Neural cell (in vitro differentiated cells): Measurements from ENCODE around the gene SOX18. TPM values are rescaled to one million over a fixed set of nuclear protein-coding genes. Genes with fewer than 3 reads are reported as not detected.
"Not testable (repeated sequence)": the region's sequence is repeated elsewhere in the genome, so short reads cannot be mapped to it uniquely, and the experiment has no call there.

ENCODE experiments used
- H2AFZ ChIP-seq: fragments of 200-600, 300-800 bp; sonication (generic), shearing (Covaris generic); 2 replicates; pipeline ENCODE4 v1.6.0; 2014; ENCODE audit warnings: low read depth, mild to moderate bottlenecking, antibody characterized with exemption, low read length, moderate library complexity
- H3F3A ChIP-seq: fragments of 200-600 bp; shearing (Covaris generic); 2 replicates; pipeline ENCODE4 v1.6.1; 2016; ENCODE audit warnings: mild to moderate bottlenecking, moderate library complexity, mixed read lengths, antibody characterized with exemption, low read length; ENCODE audit not compliant: insufficient read depth, poor library complexity, severe bottlenecking
- H3K27ac ChIP-seq: fragments of 200-600, 300-800 bp; sonication (generic), shearing (Covaris generic); 2 replicates; pipeline ENCODE4 v1.5.1; 2014; ENCODE audit warnings: mild to moderate bottlenecking, low read length, moderate library complexity
- H3K27me3 ChIP-seq: fragments of 300-800, 200-600 bp; sonication (generic), shearing (Covaris generic); 2 replicates; pipeline ENCODE4 v1.6.0; 2014; ENCODE audit warnings: mild to moderate bottlenecking, low read depth, low read length, moderate library complexity; ENCODE audit not compliant: insufficient read depth
- H3K36me3 ChIP-seq: fragments of 300-800, 200-600 bp; sonication (generic), shearing (Covaris generic); 2 replicates; pipeline ENCODE4 v1.5.1; 2014; ENCODE audit warnings: mild to moderate bottlenecking, antibody characterized with exemption, low read length, moderate library complexity; ENCODE audit not compliant: insufficient read depth
- H3K4me2 ChIP-seq: fragments of 300-800, 200-600 bp; sonication (generic), shearing (Covaris generic); 2 replicates; pipeline ENCODE4 v1.6.0; 2014; ENCODE audit warnings: mild to moderate bottlenecking, low read length
- H3K4me3 ChIP-seq: fragments of 300-800, 200-600 bp; sonication (generic), shearing (Covaris generic); 2 replicates; pipeline ENCODE4 v1.5.1; 2014; ENCODE audit warnings: mild to moderate bottlenecking, low read length, moderate library complexity
- H3K79me2 ChIP-seq: fragments of 200-600 bp; shearing (Covaris generic); replicated peaks from 2 replicates; pipeline ENCODE4 v1.6.0; 2014; ENCODE audit warnings: mild to moderate bottlenecking, low read length, moderate library complexity; ENCODE audit not compliant: insufficient read depth
- H3K9ac ChIP-seq: fragments of 300-800, 200-600 bp; sonication (generic), shearing (Covaris generic); 2 replicates; pipeline ENCODE4 v1.6.1; 2016; ENCODE audit warnings: mild to moderate bottlenecking, low read length, mixed read lengths
- H3K9me2 ChIP-seq: fragments of 200-600 bp; shearing (Covaris generic); 2 replicates; pipeline ENCODE4 v1.6.1; 2016; ENCODE audit warnings: mild to moderate bottlenecking, low read length, mixed read lengths; ENCODE audit not compliant: insufficient read depth
- H3K9me3 ChIP-seq: fragments of 200-600, 300-800 bp; sonication (generic), shearing (Covaris generic); 2 replicates; pipeline ENCODE4 v1.6.1; 2016; ENCODE audit warnings: mild to moderate bottlenecking, mixed run types, low read length, moderate library complexity, mixed read lengths
- H4K20me1 ChIP-seq: fragments of 200-600 bp; shearing (Covaris generic); 2 replicates; pipeline ENCODE4 v1.6.1; 2016; ENCODE audit warnings: mild to moderate bottlenecking, mixed run types; ENCODE audit not compliant: insufficient read depth
- EP300 ChIP-seq: fragments of 450-650 bp; conservative IDR thresholded peaks from 2 replicates; pipeline ENCODE4 v1.6.1; 2014; ENCODE audit warnings: antibody characterized with exemption, mild to moderate bottlenecking, moderate library complexity; ENCODE audit not compliant: poor library complexity, severe bottlenecking
- EZH2 ChIP-seq: fragments of 200-600, 300-800 bp; shearing (Covaris generic), sonication (generic); IDR thresholded peaks from 2 replicates; pipeline ENCODE4 v1.6.1; 2014; ENCODE audit warnings: antibody characterized with exemption, low read length, borderline replicate concordance, mild to moderate bottlenecking; ENCODE audit not compliant: insufficient read depth, poor library complexity, severe bottlenecking
- MXI1 ChIP-seq: fragments of 450-650 bp; conservative IDR thresholded peaks from 2 replicates; pipeline ENCODE4 v1.6.1; 2014; ENCODE audit warnings: antibody characterized with exemption, mild to moderate bottlenecking; ENCODE audit not compliant: poor library complexity, severe bottlenecking
- POLR2AphosphoS5 ChIP-seq: IDR thresholded peaks from 2 replicates; pipeline ENCODE4 v1.6.1; 2012
- RAD21 ChIP-seq: fragments of 450-650 bp; conservative IDR thresholded peaks from 2 replicates; pipeline ENCODE4 v1.6.1; 2014; ENCODE audit warnings: antibody characterized with exemption, mild to moderate bottlenecking, moderate library complexity
- SMC3 ChIP-seq: fragments of 450-650 bp; conservative IDR thresholded peaks from 2 replicates; pipeline ENCODE4 v1.6.1; 2014; ENCODE audit warnings: antibody characterized with exemption, mild to moderate bottlenecking, moderate library complexity; ENCODE audit not compliant: poor library complexity
- TAF1 ChIP-seq: IDR thresholded peaks from 2 replicates; pipeline ENCODE4 v1.6.1; 2012; ENCODE audit warnings: low read depth
- polyA plus RNA-seq: library from polyadenylated mRNA; depleted of rRNA; stranded (reverse); fragments of >200 nt; gene quantifications from 2 replicates; pipeline ENCODE4 v1.2.3, GENCODE V29; 2014
- TF ChIP-seq, protein P1 (sequence below): IDR thresholded peaks from 2 replicates; pipeline ENCODE4 v1.6.1; 2012; ENCODE audit warnings: borderline replicate concordance
- TF ChIP-seq, protein P2 (sequence below): fragments of 450-650 bp; IDR thresholded peaks from 2 replicates; pipeline ENCODE4 v1.5.1; 2014; ENCODE audit warnings: antibody characterized with exemption, mild to moderate bottlenecking, moderate library complexity; ENCODE audit not compliant: poor library complexity, severe bottlenecking

Gene SOX18
- polyA plus RNA-seq, 1 donor from 2014 or later = 0.12 TPM

DNA sequence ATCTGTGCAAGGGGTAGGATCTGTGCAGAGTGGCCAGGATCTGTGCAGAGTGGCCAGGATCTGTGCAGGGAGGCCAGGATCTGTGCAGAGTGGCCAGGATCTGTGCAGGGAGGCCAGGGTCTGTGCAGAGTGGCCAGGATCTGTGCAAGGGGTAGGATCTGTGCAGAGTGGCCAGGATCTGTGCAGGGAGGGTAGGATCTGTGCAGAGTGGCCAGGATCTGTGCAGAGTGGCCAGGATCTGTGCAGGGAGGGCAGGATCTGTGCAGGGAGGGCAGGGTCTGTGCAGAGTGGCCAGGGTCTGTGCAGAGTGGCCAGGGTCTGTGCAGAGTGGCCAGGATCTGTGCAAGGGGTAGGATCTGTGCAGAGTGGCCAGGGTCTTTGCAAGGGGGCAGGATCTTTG is 39.1 kb upstream of the SOX18 start:
- H4K20me1 ChIP-seq, H3K4me2 ChIP-seq, H2AFZ ChIP-seq, H3K9me2 ChIP-seq, H3K4me3 ChIP-seq, H3K27ac ChIP-seq, H3K79me2 ChIP-seq, H3K9me3 ChIP-seq, H3K36me3 ChIP-seq, H3F3A ChIP-seq: not testable (repeated sequence)
- peak overlapping the region; percentile 68 for H3K9ac ChIP-seq
- peaks cover 12% of the 10 kb centered on the region for H3K27me3 ChIP-seq

DNA sequence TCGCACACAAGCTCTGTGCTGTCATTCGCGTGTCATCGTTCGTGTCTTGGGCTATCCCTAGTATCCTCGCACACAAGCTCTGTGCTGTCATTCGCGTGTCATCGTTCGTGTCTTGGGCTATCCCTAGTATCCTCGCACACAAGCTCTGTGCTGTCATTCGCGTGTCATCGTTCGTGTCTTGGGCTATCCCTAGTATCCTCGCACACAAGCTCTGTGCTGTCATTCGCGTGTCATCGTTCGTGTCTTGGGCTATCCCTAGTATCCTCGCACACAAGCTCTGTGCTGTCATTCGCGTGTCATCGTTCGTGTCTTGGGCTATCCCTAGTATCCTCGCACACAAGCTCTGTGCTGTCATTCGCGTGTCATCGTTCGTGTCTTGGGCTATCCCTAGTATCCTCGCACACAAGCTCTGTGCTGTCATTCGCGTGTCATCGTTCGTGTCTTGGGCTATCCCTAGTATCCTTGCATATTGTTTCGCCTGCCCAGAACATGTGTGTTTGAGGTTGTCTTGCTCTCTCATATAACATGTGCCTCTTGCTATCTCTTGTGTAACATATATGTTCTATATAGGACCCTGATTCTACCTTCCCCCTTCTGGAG is 37.9 kb upstream of the SOX18 start:
- H3K36me3 ChIP-seq, H3K9me2 ChIP-seq, H3K9ac ChIP-seq, H3K4me3 ChIP-seq, H2AFZ ChIP-seq, H4K20me1 ChIP-seq, H3K9me3 ChIP-seq, H3F3A ChIP-seq, H3K27ac ChIP-seq, H3K4me2 ChIP-seq, H3K79me2 ChIP-seq: not testable (repeated sequence)
- peaks cover 17% of the 10 kb centered on the region for H3K27me3 ChIP-seq

DNA sequence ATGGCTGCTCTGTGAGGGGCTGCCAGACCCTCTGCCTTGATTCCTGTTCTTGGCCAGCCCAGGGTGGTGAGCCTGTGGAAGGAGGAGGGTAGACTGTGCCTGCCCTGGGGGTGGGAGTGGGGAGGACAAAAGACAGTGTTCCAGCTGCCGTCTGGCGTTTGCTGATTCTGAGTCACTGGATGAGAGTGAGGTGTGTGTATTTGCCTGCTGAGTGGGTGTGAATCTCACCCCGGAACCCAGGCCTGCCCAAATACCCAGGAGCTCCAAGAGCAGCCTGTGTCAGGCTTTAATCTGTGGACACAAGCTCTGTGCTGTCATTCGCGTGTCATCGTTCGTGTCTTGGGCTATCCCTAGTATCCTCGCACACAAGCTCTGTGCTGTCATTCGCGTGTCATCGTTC is 37.4 kb upstream of the SOX18 start:
- H3K9me3 ChIP-seq = no peaks in the 10 kb centered on the region
- H4K20me1 ChIP-seq = no peaks in the 10 kb centered on the region
- H3K9me2 ChIP-seq = no peaks in the 10 kb centered on the region
- no peak overlapping the region for H3K4me2 ChIP-seq
- H3K9ac ChIP-seq = no peak overlapping the region
- H3K4me3 ChIP-seq = no peak overlapping the region
- TF ChIP-seq POLR2AphosphoS5 (no peak), MXI1 (no peak)
- H2AFZ ChIP-seq = no peak overlapping the region
- H3K79me2 ChIP-seq = no peaks in the 10 kb centered on the region
- peaks cover 17% of the 10 kb centered on the region for H3K27me3 ChIP-seq
- no peak overlapping the region for H3K27ac ChIP-seq
- no peaks in the 10 kb centered on the region for H3F3A ChIP-seq
- H3K36me3 ChIP-seq = no peaks in the 10 kb centered on the region

DNA sequence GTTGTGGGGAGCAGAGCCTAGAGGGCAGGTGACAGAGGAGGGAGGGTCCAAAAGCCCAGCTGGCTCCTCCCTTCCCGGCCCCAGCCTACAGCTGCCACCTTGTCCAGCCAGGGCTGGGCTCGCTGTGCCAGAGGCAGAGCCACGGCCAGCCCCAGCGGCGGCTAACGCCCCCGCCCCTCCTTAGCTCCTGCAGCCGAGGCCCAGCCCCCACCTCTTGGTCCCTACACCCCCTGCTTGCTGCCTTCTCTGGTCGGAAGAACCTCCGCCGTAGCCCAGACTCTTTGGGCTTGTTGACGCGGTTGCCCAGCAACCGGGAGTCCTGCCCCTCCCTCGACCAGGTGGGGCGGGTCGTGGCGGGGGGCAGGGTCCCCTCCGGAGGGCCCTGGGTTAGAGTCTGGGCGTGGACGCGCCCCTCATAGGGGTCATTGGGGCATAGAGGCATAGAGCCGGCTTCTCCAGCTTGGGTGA is 35.3 kb upstream of the SOX18 start:
- Histone ChIP-seq H3F3A (no peaks in the 10 kb centered on the region), H3K9me3 (no peaks in the 10 kb centered on the region), H3K4me2 (no peak overlapping the region), H3K27me3 (peaks cover 22% of the 10 kb centered on the region), H3K4me3 (peak overlapping the region; percentile 71), H3K79me2 (no peaks in the 10 kb centered on the region), H2AFZ (no peak overlapping the region), H3K36me3 (no peaks in the 10 kb centered on the region), H4K20me1 (no peaks in the 10 kb centered on the region), H3K27ac (no peak overlapping the region), H3K9ac (peak overlapping the region; percentile 64), H3K9me2 (no peaks in the 10 kb centered on the region)
- TF ChIP-seq RAD21 (no peak), EP300 (no peak), EZH2 (no peak), POLR2AphosphoS5 (no peak), SMC3 (no peak), TAF1 (no peak), MXI1 (no peak)
- TF ChIP-seq, protein P1, sequence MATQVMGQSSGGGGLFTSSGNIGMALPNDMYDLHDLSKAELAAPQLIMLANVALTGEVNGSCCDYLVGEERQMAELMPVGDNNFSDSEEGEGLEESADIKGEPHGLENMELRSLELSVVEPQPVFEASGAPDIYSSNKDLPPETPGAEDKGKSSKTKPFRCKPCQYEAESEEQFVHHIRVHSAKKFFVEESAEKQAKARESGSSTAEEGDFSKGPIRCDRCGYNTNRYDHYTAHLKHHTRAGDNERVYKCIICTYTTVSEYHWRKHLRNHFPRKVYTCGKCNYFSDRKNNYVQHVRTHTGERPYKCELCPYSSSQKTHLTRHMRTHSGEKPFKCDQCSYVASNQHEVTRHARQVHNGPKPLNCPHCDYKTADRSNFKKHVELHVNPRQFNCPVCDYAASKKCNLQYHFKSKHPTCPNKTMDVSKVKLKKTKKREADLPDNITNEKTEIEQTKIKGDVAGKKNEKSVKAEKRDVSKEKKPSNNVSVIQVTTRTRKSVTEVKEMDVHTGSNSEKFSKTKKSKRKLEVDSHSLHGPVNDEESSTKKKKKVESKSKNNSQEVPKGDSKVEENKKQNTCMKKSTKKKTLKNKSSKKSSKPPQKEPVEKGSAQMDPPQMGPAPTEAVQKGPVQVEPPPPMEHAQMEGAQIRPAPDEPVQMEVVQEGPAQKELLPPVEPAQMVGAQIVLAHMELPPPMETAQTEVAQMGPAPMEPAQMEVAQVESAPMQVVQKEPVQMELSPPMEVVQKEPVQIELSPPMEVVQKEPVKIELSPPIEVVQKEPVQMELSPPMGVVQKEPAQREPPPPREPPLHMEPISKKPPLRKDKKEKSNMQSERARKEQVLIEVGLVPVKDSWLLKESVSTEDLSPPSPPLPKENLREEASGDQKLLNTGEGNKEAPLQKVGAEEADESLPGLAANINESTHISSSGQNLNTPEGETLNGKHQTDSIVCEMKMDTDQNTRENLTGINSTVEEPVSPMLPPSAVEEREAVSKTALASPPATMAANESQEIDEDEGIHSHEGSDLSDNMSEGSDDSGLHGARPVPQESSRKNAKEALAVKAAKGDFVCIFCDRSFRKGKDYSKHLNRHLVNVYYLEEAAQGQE = no peak
- TF ChIP-seq, protein P2, sequence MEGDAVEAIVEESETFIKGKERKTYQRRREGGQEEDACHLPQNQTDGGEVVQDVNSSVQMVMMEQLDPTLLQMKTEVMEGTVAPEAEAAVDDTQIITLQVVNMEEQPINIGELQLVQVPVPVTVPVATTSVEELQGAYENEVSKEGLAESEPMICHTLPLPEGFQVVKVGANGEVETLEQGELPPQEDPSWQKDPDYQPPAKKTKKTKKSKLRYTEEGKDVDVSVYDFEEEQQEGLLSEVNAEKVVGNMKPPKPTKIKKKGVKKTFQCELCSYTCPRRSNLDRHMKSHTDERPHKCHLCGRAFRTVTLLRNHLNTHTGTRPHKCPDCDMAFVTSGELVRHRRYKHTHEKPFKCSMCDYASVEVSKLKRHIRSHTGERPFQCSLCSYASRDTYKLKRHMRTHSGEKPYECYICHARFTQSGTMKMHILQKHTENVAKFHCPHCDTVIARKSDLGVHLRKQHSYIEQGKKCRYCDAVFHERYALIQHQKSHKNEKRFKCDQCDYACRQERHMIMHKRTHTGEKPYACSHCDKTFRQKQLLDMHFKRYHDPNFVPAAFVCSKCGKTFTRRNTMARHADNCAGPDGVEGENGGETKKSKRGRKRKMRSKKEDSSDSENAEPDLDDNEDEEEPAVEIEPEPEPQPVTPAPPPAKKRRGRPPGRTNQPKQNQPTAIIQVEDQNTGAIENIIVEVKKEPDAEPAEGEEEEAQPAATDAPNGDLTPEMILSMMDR = no peak
